COR-L47 (cell line): Measurements from ENCODE around the gene MAP3K4.

Experiments
- DNase-seq: peaks from one replicate; lab custom pipeline; 2025; lab: John Stamatoyannopoulos, UW

MAP3K4 gene

DNA sequence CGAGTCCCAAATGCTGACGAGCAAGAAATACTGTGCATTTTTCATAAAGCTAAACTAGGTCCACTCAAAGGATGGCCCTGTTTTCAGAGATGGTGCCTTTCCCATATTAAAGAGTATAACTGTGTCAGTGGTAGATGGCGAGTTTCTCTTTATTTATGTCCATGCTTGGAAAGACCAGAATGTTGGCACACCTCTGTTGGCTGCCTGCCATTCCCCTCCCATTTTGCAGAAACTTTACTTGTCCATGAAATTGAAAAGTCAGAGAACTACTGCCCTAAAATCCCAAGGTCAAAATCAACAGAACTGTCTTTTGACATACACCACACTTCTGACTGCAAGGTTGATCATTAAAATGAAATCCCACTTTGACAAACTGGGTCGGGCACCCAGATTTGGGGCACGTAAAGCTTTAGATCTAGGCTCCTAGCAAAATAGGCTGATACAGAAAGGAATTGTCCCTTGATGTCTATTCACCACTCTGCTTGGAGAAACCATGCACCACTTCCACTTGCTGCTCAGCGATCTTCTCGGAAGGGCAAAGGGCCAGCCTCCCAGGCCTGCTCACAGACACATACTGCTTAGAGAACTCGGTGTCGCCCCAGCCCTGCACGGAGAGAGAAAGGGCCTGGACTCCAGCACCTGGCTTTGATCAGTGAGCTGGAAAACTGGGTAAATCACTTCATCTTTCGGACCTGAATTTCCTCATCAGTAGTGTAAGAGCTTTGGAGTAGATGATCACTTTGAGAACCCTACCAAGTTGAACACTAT, 152.3 kb downstream of the MAP3K4 start:
- no peak for DNase-seq

DNA sequence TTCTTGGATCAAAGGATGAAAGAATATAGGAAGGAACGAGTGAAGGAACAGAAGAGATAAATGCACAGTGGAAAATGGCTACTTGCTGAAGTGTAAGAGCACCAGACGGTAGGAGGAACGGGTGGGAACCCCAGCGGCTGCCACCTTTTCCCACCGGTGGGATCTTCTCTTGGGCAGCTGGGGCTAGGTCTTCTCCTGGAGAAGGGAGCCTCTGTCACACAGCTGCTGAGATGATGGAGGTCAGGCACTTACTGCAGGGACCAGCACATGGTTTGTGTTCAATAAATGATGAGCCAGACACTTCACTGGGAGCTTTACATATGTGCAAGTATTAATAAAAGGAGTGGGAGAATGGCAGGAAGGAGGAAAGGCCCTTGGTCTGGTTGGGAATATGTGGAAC, 158.6 kb downstream of the MAP3K4 start:
- DNase-seq: no peak

GRCh38 chr6:161150566-161150965, 159.0 kb downstream of the MAP3K4 start:
- no peak for DNase-seq

DNA sequence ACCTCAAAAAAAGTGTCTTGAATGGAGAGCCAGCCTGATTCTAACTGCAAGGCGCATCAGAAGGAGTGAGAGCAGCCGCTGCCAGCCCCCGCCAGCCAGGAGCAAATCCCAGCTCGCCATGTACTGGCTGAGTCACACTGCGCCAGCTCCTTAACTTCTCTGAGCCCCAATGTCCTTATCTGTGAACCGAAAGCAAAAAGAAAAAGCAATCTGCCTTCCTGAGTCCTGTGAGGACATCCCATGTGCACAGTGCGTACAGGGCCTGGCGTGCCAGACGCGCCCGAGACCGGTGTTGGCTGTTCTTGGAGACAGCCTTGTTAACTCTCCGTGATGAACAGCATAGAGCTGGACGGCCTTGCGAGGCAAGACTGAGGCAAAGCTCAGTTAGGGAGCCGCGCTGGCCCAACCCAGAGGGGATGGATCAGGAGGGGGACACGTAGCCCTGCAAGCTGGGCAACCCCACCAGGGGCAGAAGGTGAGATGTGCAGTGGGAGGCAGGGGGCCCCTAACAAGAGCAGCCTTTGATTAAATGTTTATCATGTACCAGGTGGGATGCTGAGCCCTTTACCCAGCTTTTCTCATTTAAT, 159.6 kb downstream of the MAP3K4 start:
- no peak for DNase-seq

DNA sequence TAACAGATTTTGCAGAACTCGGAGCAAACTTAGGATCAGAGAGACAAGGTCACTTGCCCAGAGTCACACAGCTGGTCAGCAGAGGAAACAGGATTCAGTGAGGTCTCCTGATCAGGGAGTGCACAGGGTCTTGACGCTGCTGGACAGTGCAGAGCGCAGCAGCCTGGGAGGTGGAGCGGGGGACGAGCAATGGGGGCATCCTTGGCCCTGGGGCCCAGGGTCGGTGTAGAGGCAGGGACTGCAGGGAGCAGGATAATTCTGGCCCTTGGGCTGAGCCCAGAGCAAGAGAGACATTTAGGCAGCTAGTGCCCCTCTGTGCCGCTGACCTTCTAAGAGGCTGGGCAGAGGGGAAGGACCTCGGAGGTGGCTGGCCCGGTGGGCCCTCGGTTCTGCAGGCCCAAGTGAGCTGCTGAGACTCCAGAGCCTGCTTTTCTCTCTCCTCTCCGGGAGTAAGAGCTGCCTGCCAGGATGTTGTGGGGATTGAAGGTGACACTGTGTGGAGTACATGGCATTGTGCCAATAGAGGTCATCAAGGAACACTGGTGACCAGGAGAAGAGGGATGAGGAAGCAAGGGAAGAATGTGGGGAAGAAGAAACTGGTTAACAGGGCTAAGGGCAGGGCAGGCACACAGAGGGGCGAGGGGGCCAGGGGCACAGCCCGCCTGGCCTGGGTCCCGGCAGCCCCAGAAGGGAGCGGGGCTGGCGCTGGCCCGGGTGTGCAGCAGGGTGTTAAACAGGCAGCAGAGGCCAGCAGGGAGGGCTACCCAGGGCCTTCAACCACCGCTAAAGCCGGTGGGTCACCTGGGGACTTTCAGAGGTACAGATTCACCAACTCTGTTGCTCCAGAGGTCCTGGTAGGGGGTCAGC, 160.3 kb downstream of the MAP3K4 start:
- no peak for DNase-seq

DNA sequence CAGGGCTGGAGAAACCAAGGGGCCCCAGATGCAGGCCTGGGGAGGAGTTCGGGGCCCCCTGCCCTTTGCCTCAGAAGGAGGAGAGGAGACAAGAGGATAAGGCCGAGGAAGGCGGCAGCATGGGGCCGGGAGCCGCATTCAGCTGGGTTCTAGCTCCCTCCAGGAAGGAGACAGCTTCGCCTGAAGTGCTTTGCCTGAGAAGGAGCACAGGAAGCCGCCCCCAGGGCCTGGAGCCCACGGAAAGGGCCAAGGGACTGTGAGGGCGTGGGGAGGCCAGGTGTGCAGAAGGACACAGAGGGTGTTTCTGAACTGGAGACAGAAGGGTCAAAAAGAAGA, 160.9 kb downstream of the MAP3K4 start:
- no peak for DNase-seq

DNA sequence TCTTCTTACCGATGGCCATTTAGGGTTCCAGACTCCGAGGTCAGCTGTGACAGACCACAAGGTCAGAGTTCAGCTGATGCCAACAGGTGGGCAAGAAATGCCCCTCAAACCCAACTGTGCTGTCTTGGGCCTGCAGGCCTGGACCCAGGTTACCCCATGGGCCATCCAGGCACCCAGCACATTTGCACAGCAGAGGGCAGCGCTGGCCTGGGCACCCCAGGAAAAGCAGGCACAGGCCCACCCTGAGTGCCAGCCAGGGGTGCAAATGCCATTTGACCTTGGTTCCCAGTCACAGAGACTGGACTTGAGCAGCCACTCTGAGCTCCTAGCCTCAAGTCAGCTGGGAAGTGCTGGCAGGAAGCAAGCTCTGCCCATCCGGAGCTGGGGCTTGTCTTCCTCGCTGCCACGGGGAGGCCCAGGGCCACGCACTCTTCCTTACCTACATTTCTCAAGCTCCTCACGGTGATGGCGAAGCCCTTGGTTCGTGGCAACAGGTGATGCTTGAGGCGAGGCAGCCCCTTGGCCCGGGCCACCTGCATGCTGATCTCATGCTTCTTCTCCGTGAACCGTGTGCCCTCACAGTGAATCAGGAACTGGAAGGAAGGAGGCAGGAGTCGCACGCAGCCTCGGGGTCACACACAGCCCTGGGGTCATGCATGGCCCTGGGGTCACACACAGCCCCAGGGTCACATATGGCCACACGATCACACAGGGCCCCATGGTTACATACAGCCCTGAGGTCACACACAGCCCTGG, 161.5 kb downstream of the MAP3K4 start:
- no peak for DNase-seq

GRCh38 chr6:161153725-161154124, 162.2 kb downstream of the MAP3K4 start:
- DNase-seq: no peak

DNA sequence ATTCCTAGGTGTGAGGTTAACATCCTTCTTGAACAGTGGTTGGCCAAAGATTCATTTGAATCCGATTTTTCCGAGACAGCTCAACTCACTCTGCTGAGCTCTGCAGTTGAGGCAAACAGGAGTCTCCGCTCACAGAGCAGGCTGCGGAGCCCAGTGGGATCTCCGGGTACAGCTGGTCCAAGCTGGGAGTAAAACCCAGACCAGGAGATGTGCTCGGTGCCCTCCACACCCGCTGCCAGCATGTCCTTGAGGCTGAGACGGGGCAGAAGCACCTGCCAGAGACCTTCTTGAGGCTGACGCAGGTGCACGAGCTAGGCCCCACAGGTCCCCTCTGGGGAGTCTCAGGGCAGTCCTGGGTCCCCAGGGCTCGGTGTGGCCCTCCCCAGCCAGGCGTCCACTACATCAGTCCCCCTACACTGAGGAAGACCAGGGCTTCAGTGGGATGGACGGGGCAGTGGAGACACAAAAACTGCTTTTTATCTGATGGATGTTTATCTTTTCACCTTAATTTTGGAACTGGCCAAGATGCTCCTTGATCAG, 163.3 kb downstream of the MAP3K4 start:
- no peak for DNase-seq

DNA sequence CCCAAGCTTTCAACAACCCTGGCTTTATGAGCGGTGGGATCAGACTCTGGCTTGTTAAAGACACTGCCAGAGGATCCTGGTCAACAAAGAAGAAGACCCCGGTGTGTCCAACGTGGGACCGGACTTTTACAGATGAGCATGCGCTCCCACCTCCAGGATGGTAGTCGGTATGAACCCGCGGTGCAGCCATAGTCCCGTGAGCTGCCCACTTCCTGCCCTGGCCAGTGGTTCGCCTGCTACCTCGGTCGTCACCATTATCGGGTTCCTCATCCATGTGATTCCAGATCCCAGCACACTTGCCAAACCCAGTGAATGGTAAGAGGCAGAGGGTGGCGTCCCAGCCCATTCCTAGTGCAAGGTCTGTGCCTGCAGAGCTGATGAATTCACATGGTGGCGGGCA, 169.6 kb downstream of the MAP3K4 start:
- no peak for DNase-seq

GRCh38 chr6:161161889-161162624, 170.5 kb downstream of the MAP3K4 start:
- no peak for DNase-seq

GRCh38 chr6:161162722-161163121, 171.2 kb downstream of the MAP3K4 start:
- no peak for DNase-seq

DNA sequence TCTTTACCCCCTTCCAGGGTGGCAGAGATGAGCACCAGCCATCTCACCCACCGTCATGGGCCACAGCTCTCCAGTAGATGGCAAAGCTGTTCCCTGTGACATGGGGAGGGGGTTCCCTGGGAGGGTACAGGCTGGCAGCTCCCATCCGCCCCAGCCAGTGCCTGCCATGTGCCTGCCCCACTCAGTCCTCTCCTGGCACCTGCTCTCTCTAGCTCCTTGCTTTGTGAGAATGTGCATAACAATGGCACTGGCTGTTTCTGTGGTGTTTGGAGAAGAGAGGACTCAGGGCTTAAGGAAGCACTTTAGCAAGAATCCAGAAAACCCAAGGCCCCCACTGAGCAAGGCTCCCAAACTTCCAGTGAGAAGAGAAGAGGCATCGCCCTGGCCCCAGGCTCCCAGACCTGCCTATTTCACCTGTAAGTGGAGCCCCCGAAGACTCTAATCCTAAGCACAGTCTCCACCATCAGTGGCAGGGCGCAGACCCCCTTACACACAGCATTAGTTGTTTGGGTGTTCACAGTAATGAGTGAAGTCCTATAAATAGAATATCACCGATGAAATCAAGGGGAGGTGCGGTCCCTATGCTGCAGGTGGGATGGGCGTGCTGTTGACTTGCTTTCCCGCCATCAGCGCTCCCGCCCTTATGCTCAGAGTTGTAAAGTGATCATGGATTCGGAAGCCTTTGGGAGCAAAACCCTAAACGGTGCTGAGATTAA, 172.1 kb downstream of the MAP3K4 start:
- DNase-seq: no peak

DNA sequence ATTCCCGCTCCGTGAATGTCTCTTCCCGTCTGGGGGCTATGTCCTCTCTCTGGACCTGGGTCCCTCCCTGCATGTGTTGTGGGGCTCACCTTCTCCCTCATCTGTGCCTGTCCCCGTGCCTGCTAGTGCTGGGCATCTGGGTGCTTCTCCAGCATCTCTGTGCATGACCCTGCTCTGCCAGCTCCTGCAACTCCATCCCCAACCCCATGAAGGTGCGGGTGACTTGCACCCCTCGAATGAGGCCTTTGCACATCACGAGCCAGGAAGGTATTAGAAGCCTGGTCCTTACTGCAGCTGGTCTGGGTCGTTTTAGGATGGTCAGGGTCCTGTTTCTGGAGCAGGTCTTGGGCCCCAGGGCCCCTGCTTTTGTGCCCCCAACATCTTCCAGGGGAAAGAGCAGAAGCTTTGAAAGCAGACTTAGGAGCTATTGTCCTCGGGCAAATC, 172.6 kb downstream of the MAP3K4 start:
- DNase-seq: no peak

GRCh38 chr6:161166176-161166575, 174.6 kb downstream of the MAP3K4 start:
- DNase-seq: no peak

- no peak for DNase-seq
Measured at GRCh38 chr6:161166677-161167076, 175.1 kb downstream of the MAP3K4 start.
